Mucosa of rectum (tissue), 2 donors: ENCODE measurements around the gene GATA3.
"Not testable (repeated sequence)": the region's sequence is repeated elsewhere in the genome, so short reads cannot be mapped to it uniquely, and the experiment has no call there.

Experiments used
- H3K27ac ChIP-seq, 2 donors: one replicate each; pipeline ENCODE4 v1.7.0; 2013; ENCODE audit warnings: inconsistent platforms in 2 of 2, low read depth in 2 of 2, low read length in 2 of 2
- H3K27me3 ChIP-seq, 2 donors: one replicate each; pipeline ENCODE4 v1.7.0; 2013; ENCODE audit warnings: low read length in 2 of 2; ENCODE audit not compliant: control insufficient read depth in 2 of 2, insufficient read depth in 2 of 2
- H3K36me3 ChIP-seq, 2 donors: one replicate each; pipeline ENCODE4 v1.7.0; 2013; ENCODE audit warnings: low read length in 2 of 2; ENCODE audit not compliant: control insufficient read depth in 2 of 2, insufficient read depth in 2 of 2
- H3K4me1 ChIP-seq, 2 donors: one replicate each; pipeline ENCODE4 v1.7.0; 2013; ENCODE audit warnings: low read length in 2 of 2, mild to moderate bottlenecking in 1 of 2; ENCODE audit not compliant: control insufficient read depth in 2 of 2, insufficient read depth in 2 of 2
- H3K4me3 ChIP-seq, 2 donors: one replicate each; pipeline ENCODE4 v1.7.0; 2013; ENCODE audit warnings: low read length in 2 of 2
- H3K9ac ChIP-seq, 2 donors: one replicate each; pipeline ENCODE4 v1.7.0; 2013; ENCODE audit warnings: low read length in 2 of 2, low read depth in 1 of 2, mild to moderate bottlenecking in 1 of 2
- H3K9me3 ChIP-seq, 2 donors: one replicate each; pipeline ENCODE4 v1.7.0; 2013; ENCODE audit warnings: low read length in 2 of 2; ENCODE audit not compliant: control insufficient read depth in 2 of 2
- donor health status: healthy.
- donor health status: Normal muscosa, but diverticular disease.

GATA3 gene

DNA sequence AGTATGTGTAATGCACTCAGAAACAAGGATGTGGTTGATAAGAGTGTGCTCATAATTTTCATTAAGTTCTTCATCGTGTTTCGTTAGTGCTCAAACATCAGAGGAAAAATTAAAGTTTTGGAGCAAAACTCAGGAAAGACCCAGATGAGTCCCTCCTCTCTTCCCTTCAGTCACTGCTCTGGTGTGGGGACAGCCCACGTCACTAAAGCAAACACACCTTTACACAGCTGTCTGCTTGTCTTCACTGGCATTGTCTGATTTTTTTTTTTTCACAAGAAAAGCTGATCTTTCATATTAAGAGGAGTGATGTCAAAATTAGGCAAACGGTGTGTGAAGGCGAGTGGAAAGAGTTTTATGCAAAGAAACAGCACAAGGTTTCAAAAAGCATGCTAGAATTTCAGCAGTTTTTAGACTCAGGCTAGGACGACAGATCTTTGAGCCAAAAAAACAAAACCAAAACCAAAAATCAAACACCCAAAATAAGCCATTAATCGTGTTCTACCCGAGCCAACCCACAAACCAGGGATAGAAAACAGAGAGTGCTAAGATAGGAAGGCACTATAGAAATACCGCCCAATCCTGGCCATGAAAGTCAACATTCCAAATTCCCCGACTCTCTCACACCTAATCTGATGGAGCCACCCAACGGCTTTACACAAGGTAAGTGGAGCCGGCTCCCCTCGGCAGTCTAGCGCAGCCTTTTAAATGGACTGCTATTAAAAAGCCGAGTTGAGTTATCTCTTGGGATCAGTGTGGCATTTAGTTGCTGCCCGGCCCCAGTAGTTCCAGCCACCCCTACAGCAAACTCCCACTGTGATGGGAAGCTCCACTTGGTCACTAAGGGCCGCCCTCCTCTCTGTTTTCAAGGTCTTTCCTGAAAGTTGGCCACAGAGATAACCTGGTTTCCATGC, 27.9 kb upstream of the GATA3 start:
- Histone ChIP-seq H3K27me3 (peaks cover 4 to 12% of the 10 kb centered on the region in 2 donors), H3K36me3 (no peaks in the 10 kb centered on the region), H3K4me3 (no peak overlapping the region), H3K9me3 (no peaks in the 10 kb centered on the region), H3K4me1 (no peaks in the 10 kb centered on the region), H3K9ac (no peak overlapping the region), H3K27ac (no peak overlapping the region)

DNA sequence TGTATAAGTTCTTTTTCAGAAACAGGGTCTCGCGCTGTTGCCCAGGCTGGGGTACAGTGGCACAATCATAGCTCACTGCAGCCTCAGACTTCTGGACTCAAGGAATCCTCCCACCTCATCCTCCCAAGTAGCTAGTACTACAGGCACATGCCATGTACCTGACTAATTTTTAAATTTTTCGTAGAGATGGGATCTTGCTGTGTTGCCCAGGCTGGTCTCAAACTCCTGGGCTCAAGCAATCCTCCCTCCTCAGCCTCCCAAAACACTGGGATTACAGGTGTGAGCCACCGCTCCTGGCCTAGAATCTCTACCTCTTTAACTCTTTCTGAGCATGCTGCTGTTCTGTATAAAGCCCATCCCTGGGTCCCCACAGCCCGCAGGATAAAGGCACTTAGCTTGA, 23.3 kb upstream of the GATA3 start:
- H3K4me3 ChIP-seq, H3K9ac ChIP-seq, H3K36me3 ChIP-seq, H3K9me3 ChIP-seq, H3K27ac ChIP-seq, H3K4me1 ChIP-seq: not testable (repeated sequence)
- H3K27me3 ChIP-seq = peaks cover 31 to 42% of the 10 kb centered on the region in 2 donors

- no peaks in the 10 kb centered on the region for H3K36me3 ChIP-seq
- H3K9me3 ChIP-seq = no peaks in the 10 kb centered on the region
- peaks cover 0 to 2% of the 10 kb centered on the region in 2 donors for H3K4me1 ChIP-seq
- no peak overlapping the region for H3K4me3 ChIP-seq
- H3K27me3 ChIP-seq = peaks cover 41 to 44% of the 10 kb centered on the region in 2 donors
- H3K9ac ChIP-seq = no peak overlapping the region
- no peak overlapping the region for H3K27ac ChIP-seq
Observed at GRCh38 chr10:8032558-8032957, 21.9 kb upstream of the GATA3 start.

DNA sequence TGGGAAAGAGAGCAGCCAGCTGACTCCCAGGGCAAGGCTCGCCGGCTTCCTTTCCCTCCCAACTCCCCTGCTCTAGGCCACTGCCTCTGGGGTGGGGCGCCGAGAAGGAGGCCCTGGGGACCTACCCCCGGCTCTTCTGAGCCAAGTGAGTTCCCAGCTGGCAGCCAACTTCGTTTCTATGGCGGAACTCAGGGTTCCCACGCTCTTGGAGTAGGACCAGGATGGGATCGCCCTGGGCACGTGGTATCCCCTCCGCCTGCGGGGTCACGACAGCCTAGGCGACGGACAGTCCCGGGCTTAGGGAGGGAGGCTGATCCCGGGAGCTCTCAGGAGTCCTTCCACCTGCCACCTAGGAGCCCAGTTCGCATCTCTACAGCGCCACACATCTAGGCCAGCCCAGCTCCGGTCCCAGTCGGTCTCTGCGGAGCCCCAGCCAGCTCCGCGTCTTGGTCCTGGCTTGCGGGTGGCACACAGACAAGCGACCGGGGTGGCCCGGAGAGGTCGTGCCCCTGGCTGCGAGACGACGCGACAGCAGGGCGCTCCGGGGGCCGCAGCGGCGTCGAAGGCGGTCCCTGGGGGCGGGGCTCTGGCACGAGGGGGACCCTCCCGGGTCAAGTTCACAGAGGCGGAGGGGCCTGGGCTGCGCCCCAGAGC, 20.5 kb upstream of the GATA3 start:
- Histone ChIP-seq H3K36me3 (no peaks in the 10 kb centered on the region), H3K9ac (no peak overlapping the region), H3K27ac (no peak overlapping the region), H3K4me3 (no peak overlapping the region), H3K4me1 (peaks cover 0 to 2% of the 10 kb centered on the region in 2 donors), H3K9me3 (peaks cover 0 to under 1% of the 10 kb centered on the region in 2 donors), H3K27me3 (peaks cover 53 to 55% of the 10 kb centered on the region in 2 donors)

DNA sequence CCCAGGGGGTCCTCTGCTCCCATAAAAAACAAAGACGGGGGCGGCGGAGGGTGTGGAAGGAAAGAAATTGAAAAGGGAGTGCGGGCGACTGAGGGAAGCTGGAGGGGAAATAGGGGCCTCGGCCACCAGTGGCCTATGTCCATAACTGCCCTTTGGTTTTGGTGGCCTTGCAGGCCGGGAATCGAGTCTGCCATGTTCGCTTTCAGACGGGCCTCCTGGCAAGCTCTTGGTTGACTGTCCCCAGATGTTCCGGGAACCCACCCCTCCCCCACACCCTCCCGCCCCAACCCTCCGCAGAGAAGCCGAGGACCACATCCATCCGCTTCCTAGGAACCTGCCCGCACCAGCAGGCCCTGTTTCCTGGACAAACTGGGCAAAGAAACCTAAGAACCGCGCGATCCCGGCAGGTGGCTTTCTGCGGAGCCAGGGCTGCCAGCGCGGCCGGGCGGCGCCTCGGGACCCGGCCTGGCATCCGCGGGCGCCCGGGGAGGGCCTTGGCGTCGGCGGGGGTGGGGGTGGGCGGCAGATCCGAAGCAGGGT, 20.0 kb upstream of the GATA3 start:
- Histone ChIP-seq H3K36me3 (no peaks in the 10 kb centered on the region), H3K27ac (no peak overlapping the region), H3K27me3 (peaks cover 57 to 59% of the 10 kb centered on the region in 2 donors), H3K4me3 (no peak overlapping the region), H3K9me3 (peaks cover 0 to 4% of the 10 kb centered on the region in 2 donors), H3K4me1 (peaks cover 0 to 2% of the 10 kb centered on the region in 2 donors), H3K9ac (no peak overlapping the region)

DNA sequence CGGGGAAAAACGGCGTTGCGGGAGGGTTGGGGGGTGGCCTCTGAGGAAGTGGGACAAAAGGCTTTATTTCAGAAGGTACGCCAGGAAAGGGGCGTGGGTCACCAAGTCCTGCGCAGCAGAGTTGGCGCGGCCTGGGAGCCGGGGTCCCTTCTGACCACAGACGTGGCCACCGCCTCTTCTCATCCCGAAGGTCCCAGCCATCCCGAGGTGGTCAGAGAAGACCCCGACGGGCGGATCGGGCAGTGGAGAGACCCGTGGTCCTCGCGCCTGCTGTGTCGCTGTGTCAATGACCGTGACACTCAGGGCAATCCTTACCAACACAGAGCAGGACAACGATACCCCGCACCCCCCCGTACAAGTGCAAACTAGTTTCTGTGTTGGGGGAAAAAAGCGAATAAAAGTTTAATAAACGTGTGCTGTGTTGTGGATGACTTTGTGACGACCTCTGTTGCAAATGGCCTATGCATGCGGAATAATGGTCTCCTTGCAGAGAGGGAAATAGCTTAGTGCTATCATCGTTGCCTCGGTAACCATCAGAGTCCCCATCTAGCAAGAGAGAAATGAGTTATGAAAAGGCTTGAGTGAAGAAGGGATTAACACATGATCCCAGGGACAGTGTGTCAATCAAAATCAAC, 19.4 kb upstream of the GATA3 start:
- H3K4me1 ChIP-seq = peaks cover 0 to 2% of the 10 kb centered on the region in 2 donors
- no peak overlapping the region for H3K4me3 ChIP-seq
- no peak overlapping the region for H3K27ac ChIP-seq
- H3K36me3 ChIP-seq = no peaks in the 10 kb centered on the region
- no peak overlapping the region for H3K9ac ChIP-seq
- H3K27me3 ChIP-seq = peaks cover 61 to 62% of the 10 kb centered on the region in 2 donors
- H3K9me3 ChIP-seq = peaks cover 0 to 4% of the 10 kb centered on the region in 2 donors

DNA sequence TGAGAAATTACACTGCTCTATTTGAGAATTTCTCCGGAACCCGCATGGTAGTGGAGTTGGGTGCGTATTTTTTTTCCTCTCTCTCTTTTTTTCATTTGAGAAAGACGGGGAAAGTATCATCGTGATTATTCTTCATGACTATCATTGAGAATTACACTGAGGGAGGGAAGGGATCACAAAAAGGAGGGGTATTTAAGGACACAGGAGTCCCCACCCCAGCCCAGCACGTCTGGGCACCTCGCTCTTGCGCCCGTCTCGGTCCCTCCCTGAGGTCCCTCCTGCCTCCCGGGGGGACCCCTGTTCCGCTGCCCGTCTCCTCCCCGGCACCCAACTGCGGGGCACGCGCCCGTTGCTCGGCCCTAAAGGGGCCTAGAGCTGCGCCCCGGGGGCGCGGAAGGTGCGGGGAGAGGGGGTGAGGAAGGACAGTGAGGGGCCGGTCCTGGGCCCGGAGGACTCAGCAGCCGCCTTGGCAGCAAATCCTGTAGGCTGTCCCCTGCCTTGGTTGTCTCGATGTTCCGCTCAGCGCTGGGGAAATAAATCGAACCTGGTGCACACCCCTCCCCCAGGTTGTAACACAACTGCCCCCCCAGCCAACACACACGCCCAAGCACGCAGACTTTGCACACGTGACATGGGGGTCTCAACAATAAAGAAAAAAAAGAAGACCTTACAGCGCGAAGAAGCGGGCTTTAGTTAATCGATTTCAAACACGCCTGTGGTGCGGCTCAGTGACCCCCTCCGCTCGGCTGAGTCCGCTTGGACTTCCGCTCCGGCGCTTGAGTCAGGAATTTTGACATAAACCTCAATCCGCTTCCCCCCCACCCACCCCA, 18.6 kb upstream of the GATA3 start:
- Histone ChIP-seq H3K36me3 (no peaks in the 10 kb centered on the region), H3K9ac (no peak overlapping the region), H3K27me3 (peaks cover 66 to 67% of the 10 kb centered on the region in 2 donors), H3K9me3 (peaks cover 0 to 4% of the 10 kb centered on the region in 2 donors), H3K4me1 (peaks cover 0 to 2% of the 10 kb centered on the region in 2 donors), H3K27ac (no peak overlapping the region), H3K4me3 (no peak overlapping the region)

DNA sequence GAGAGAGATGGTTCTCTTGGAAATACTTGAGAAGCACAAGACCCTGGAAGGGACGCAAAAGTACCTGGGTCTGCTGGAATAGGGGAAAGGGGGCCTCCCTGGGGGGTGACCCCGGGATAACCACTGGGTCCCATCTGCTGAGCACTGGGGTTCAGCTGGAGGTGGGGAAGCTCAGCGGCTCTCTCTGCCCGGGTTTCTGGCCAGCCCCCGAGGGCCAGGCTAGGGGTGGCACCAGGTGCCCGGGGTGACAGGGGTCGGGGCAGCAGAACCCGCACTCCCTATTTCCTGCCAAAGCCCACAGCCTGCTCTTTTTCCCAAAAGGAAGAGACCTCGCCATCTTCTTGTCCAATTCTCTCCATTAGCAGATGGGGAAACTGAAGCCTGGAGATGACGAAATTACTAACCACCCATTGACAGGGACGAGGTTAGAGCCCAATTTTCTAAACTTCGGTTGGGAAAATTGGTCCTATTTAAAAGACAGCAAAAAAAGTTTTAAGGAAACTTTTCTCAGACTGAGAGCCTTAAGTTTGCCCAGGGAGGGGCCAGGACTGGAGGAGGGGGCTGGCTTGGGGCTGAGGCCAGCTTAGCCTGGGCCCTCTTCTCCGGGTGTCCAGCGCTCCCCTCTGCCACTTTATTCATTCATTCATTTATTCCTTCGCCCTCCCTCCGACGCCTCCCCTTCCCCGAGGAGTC, 17.8 kb upstream of the GATA3 start:
- peaks cover 71 to 72% of the 10 kb centered on the region in 2 donors for H3K27me3 ChIP-seq
- peaks cover 0 to 2% of the 10 kb centered on the region in 2 donors for H3K4me1 ChIP-seq
- H3K36me3 ChIP-seq = no peaks in the 10 kb centered on the region
- H3K9ac ChIP-seq = no peak overlapping the region
- peaks cover 0 to 4% of the 10 kb centered on the region in 2 donors for H3K9me3 ChIP-seq
- no peak overlapping the region for H3K27ac ChIP-seq
- no peak overlapping the region for H3K4me3 ChIP-seq

DNA sequence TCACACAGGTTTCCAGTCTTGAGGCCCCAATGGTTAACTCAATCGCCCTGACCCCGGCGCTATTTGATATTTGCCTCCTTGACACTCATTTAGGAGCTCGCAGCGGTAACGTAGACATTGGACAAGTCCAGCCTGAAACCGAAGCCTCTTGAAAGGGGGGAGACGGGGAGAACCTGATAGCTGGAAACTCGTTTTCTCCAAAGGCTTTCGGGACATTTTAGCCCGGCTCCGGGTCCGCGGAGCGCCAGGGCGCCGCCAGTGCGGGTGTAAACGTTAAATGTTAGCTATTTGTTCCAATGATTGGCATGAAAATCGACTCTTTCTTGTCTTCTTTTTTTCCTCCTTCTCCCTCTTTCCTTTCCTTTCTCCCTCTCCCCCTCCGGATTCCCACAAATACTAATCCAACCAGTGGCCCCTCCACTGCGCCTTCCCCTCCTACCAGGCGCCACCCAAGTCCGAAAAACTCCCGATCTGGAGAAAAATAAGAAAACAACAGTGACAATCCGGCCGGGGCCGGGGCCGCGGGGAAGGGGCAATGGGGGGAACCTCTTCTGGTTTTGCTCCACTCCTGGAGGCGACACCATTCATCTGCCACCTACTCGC, 17.2 kb upstream of the GATA3 start:
- no peak overlapping the region for H3K9ac ChIP-seq
- peaks cover 76 to 77% of the 10 kb centered on the region in 2 donors for H3K27me3 ChIP-seq
- H3K4me3 ChIP-seq = no peak overlapping the region
- H3K27ac ChIP-seq = no peak overlapping the region
- H3K4me1 ChIP-seq = peaks cover 0 to 2% of the 10 kb centered on the region in 2 donors
- peaks cover 0 to 4% of the 10 kb centered on the region in 2 donors for H3K9me3 ChIP-seq
- no peaks in the 10 kb centered on the region for H3K36me3 ChIP-seq
